HL-60 (cell line): ENCODE measurements around the gene RASSF8.

Experiments used
- DNase-seq, 2 experiments: peaks; one replicate each; pipeline ENCODE4 v3.0.0-alpha.2; 2010 to 2020; ENCODE audit warnings: low read depth in 1 of 2, low spot score in 1 of 2
- H3K27ac ChIP-seq: fragments of 250-450 bp; sonication (Bioruptor Pico); replicated peaks from 2 replicates; pipeline ENCODE4 v1.5.1; 2020; ENCODE audit warnings: mild to moderate bottlenecking, moderate library complexity
- H3K27me3 ChIP-seq: fragments of 250-450 bp; sonication (Bioruptor Pico); 2 replicates; pipeline ENCODE4 v1.5.1; 2021; ENCODE audit warnings: mild to moderate bottlenecking, moderate library complexity; ENCODE audit not compliant: insufficient read depth, poor library complexity, severe bottlenecking
- H3K4me3 ChIP-seq: replicated peaks from 2 replicates; pipeline ENCODE4 v1.5.1; 2011; ENCODE audit warnings: mild to moderate bottlenecking, control low read depth, low read length; ENCODE audit not compliant: insufficient read depth
- GABPA ChIP-seq: IDR thresholded peaks from 2 replicates; pipeline ENCODE4 v1.6.1; 2012; ENCODE audit warnings: low read depth
- POLR2AphosphoS5 ChIP-seq: IDR thresholded peaks from 2 replicates; pipeline ENCODE4 v1.6.1; 2012; ENCODE audit warnings: low read depth
- SPI1 ChIP-seq: IDR thresholded peaks from 2 replicates; pipeline ENCODE4 v1.6.1; 2012; ENCODE audit warnings: low read depth, mild to moderate bottlenecking, borderline replicate concordance
- TF ChIP-seq, protein P1 (sequence below): IDR thresholded peaks from one replicate; pipeline ENCODE4 v1.5.1; 2011; ENCODE audit warnings: low read length, control low read depth, inconsistent platforms; ENCODE audit not compliant: insufficient read depth
- TF ChIP-seq, protein P2 (sequence below): IDR thresholded peaks from 2 replicates; pipeline ENCODE4 v1.6.1; 2012; ENCODE audit warnings: low read depth; ENCODE audit not compliant: insufficient replicate concordance

RASSF8 gene

DNA sequence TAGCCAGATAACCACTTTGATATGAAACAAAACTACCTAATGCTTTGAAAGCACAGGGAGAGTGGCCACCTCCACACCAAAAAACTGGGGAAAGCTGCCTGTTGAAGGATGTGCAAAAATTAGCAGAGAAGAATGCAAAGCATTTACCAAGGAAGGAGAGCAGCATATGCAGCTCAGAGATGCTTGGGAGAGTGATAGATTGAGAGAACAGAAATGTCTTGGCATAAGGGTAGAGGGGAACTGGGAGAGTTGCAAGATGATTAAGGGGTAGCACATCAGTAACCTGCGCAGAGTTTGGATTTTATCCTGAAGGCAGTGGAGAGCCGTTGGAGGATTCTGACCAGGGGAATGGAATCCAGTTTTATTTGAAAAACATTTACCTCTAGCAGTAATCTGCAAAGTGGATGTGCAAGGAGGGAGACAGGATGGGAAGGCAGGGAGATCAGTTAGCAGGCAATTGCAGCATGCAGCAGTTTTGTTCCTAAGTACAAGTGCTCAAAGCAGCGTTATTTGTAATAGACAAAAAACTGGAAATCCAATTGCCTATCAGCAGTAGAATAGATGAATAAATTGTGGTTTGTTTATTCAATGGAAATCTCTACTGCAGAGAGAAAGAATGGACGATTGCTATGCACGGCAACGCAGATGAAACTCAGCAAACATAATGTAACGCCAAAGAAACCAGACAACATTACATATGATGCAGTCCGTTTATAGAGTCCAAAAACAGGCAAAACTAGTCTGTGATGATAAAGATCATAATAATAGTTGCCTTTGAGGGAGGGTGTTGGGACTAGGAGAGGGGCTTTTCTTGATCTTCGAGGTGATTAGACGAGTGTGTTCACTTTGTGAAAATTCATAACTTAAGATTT lies 84.9 kb downstream of the RASSF8 start:
- TF ChIP-seq, protein P1, sequence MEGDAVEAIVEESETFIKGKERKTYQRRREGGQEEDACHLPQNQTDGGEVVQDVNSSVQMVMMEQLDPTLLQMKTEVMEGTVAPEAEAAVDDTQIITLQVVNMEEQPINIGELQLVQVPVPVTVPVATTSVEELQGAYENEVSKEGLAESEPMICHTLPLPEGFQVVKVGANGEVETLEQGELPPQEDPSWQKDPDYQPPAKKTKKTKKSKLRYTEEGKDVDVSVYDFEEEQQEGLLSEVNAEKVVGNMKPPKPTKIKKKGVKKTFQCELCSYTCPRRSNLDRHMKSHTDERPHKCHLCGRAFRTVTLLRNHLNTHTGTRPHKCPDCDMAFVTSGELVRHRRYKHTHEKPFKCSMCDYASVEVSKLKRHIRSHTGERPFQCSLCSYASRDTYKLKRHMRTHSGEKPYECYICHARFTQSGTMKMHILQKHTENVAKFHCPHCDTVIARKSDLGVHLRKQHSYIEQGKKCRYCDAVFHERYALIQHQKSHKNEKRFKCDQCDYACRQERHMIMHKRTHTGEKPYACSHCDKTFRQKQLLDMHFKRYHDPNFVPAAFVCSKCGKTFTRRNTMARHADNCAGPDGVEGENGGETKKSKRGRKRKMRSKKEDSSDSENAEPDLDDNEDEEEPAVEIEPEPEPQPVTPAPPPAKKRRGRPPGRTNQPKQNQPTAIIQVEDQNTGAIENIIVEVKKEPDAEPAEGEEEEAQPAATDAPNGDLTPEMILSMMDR: no peak
- TF ChIP-seq, protein P2, sequence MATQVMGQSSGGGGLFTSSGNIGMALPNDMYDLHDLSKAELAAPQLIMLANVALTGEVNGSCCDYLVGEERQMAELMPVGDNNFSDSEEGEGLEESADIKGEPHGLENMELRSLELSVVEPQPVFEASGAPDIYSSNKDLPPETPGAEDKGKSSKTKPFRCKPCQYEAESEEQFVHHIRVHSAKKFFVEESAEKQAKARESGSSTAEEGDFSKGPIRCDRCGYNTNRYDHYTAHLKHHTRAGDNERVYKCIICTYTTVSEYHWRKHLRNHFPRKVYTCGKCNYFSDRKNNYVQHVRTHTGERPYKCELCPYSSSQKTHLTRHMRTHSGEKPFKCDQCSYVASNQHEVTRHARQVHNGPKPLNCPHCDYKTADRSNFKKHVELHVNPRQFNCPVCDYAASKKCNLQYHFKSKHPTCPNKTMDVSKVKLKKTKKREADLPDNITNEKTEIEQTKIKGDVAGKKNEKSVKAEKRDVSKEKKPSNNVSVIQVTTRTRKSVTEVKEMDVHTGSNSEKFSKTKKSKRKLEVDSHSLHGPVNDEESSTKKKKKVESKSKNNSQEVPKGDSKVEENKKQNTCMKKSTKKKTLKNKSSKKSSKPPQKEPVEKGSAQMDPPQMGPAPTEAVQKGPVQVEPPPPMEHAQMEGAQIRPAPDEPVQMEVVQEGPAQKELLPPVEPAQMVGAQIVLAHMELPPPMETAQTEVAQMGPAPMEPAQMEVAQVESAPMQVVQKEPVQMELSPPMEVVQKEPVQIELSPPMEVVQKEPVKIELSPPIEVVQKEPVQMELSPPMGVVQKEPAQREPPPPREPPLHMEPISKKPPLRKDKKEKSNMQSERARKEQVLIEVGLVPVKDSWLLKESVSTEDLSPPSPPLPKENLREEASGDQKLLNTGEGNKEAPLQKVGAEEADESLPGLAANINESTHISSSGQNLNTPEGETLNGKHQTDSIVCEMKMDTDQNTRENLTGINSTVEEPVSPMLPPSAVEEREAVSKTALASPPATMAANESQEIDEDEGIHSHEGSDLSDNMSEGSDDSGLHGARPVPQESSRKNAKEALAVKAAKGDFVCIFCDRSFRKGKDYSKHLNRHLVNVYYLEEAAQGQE: no peak
- TF ChIP-seq POLR2AphosphoS5 (no peak), GABPA (no peak), SPI1 (no peak)
- no peak for DNase-seq
- Histone ChIP-seq H3K27me3 (no peaks in the 10 kb centered on the region), H3K4me3 (no peak overlapping the region), H3K27ac (no peak overlapping the region)

DNA sequence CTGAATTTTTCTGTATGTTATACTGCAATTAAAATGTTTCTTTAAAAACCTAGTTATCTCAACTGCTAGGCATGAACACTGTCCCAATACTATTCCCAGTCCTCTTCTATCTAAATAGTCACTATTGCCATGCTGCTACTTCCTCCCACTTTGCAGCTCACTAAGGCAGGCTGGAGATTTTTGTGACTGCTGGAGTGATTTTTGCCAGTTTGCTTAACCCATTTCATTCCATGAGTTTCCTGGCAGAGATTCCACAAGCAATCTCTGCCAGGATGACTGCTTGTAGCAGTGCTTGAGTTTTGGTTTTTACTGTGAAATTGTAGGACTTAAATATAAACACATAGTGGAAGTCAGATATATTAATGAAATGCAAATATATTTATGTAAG lies 85.5 kb downstream of the RASSF8 start:
- no peak for DNase-seq
- TF ChIP-seq GABPA: no peak
- TF ChIP-seq, protein P2: no peak
- no peak for TF ChIP-seq POLR2AphosphoS5
- TF ChIP-seq, protein P1: no peak
- TF ChIP-seq SPI1: no peak
- no peak overlapping the region for H3K27ac ChIP-seq
- H3K4me3 ChIP-seq: no peak overlapping the region
- H3K27me3 ChIP-seq: no peaks in the 10 kb centered on the region

DNA sequence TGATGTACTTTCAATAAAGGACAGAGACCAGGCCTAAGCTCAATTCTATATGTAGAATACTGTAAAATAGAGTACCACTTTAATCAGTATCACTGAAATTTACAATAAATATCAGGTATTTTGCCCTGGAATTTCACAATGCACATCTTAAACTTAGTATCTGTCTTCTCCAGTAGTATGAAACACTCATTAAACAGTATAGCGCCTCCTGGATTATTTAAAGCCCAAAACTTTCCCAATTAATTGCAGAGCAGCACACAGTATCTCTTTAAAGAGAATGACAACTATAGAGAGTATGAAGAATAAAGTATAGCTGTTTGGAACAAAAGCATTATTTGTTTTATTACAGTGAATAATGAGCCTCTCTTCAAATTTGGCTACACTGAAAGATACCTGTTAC lies 86.1 kb downstream of the RASSF8 start:
- TF ChIP-seq POLR2AphosphoS5 (no peak), SPI1 (no peak), GABPA (no peak)
- TF ChIP-seq, protein P2: no peak
- TF ChIP-seq, protein P1: no peak
- no peak overlapping the region for H3K27ac ChIP-seq
- H3K4me3 ChIP-seq: no peak overlapping the region
- no peaks in the 10 kb centered on the region for H3K27me3 ChIP-seq
- no peak for DNase-seq
